Measurements from ENCODE around the gene HMX2. TPM values are rescaled to one million over a fixed set of nuclear protein-coding genes. Genes with fewer than 3 reads are reported as not detected.

HMX2 gene
- total and polyA plus RNA-seq, 2 of the 13 experiments (the other 11 are each of a cell fraction or from before 2014, with no cell fraction given): not detected

GRCh38 chr10:123194056-123194455 lies 46.1 kb downstream of the HMX2 start:
- CTCF ChIA-PET (ENCODE audit: low intra/inter-chr PET ratio, low total read pairs): no interaction called here

More at GRCh38 chr10:123194056-123194455, 46.1 kb downstream of the HMX2 start:
- no peak overlapping the region for H3K27ac ChIP-seq (ENCODE audit: extremely low read length, insufficient read depth, low read length)
- H3K9me3 ChIP-seq (ENCODE audit: low read length): no peaks in the 10 kb centered on the region
- POLR2A ChIA-PET: no interaction called here
- TF ChIP-seq FOXA1 (IDR thresholded peaks at IDR 0.05) (no peak), FOXA1 (CRISPR knock-in tag; IDR thresholded peaks at IDR 0.05) (no peak), DRAP1 (CRISPR knock-in tag; IDR thresholded peaks at IDR 0.05) (no peak), RBAK (CRISPR knock-in tag; IDR thresholded peaks at IDR 0.05) (no peak), ZNF703 (CRISPR knock-in tag; IDR thresholded peaks at IDR 0.05; ENCODE audit: borderline replicate concordance) (no peak), TCF7 (IDR thresholded peaks at IDR 0.05; ENCODE audit: low read depth) (no peak), HDAC6 (IDR thresholded peaks at IDR 0.05; ENCODE audit: low read depth, low read length) (no peak)
- TF ChIP-seq, protein P1, sequence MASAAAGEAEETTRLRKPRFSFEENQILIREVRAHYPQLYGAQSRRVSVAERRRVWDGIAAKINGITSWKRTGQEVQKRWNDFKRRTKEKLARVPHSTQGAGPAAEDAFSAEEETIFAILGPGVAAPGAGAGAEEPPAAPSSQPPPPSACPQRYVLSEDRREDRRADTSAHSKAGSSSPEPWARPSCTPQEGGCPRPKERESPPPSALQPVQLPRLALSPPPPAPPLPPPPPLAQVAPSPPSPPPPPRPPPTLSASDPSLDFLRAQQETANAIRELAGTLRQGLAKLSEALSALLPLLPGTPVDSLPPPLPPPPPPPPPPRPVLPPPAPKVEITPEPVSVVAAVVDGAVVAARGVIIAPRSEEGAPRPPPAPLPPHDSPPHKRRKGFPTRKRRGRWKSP (CRISPR knock-in tag; IDR thresholded peaks at IDR 0.05): no peak
- TF ChIP-seq, protein P2, sequence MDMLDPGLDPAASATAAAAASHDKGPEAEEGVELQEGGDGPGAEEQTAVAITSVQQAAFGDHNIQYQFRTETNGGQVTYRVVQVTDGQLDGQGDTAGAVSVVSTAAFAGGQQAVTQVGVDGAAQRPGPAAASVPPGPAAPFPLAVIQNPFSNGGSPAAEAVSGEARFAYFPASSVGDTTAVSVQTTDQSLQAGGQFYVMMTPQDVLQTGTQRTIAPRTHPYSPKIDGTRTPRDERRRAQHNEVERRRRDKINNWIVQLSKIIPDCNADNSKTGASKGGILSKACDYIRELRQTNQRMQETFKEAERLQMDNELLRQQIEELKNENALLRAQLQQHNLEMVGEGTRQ (IDR thresholded peaks at IDR 0.05; ENCODE audit: low read depth, low read length): no peak
- TF ChIP-seq, protein P2 (CRISPR knock-in tag; IDR thresholded peaks at IDR 0.05; ENCODE audit: borderline replicate concordance): no peak
- H3K36me3 ChIP-seq (replicated peaks in 1 of 2; ENCODE audit: control insufficient read depth in 1 of 2, insufficient read depth in 2 of 2, low read length in 2 of 2): no peaks in the 10 kb centered on the region
- no peak overlapping the region for H3K9ac ChIP-seq (ENCODE audit: insufficient read depth, low read depth, low read length)
- no TSS peak for BruUV-seq (replicated peaks)
- H3K4me2 ChIP-seq (ENCODE audit: low read depth, low read length): no peak overlapping the region
- H3K4me1 ChIP-seq (ENCODE audit: insufficient read depth, low read length): peaks cover 8% of the 10 kb centered on the region; the same call in 1 of the 2 replicates
- ATAC-seq: no peak
- H2AFZ ChIP-seq (ENCODE audit: low read length): no peak overlapping the region
- H3K79me2 ChIP-seq (ENCODE audit: insufficient read depth, low read length): no peaks in the 10 kb centered on the region
- no peak overlapping the region for H3K4me3 ChIP-seq (replicated peaks in 1 of 3; ENCODE audit: insufficient read depth in 1 of 3, low read depth in 2 of 3, low read length in 3 of 3)
- intact Hi-C loops (cut with micrococcal nuclease; ENCODE audit: unreplicated experiment) (no loop called here), in situ Hi-C loops (cut with HindIII; ENCODE audit: extremely low pct_ligation_motif_present, low pct_unique_long_range_greater_than_20kb) (no loop called here)
- WGBS (ENCODE audit: low lambda C conversion rate): 86% methylated on average over 9 of the region's 9 CpGs
- DNase-seq (ENCODE audit: low spot score): no peak
- H3K27me3 ChIP-seq (ENCODE audit: control insufficient read depth in 1 of 2, insufficient read depth in 2 of 2, low read length in 2 of 2): no peaks in the 10 kb centered on the region; a peak in 1 of 5 replicates
- no peak for FAIRE-seq
- H4K20me1 ChIP-seq (ENCODE audit: insufficient read depth, low read length): no peaks in the 10 kb centered on the region

Other genes starting within 250 kb of the HMX2 start
- gene FAM24A, start 237.5 kb upstream of the HMX2 start, total RNA-seq (2016; rRNA removed; fragmentation: Illumina TruSeq; extraction: Trizol): not detected in 2 replicates
- not detected in 2 replicates for gene FAM24A, start 237.5 kb upstream of the HMX2 start, polyA plus RNA-seq (2011; rRNA removed)
- 11.8 and 13.4 TPM in 2 replicates for gene C10orf88, start 193.9 kb upstream of the HMX2 start, total RNA-seq (2016; rRNA removed; fragmentation: Illumina TruSeq; extraction: Trizol)
- 4.2 and 4.6 TPM in 2 replicates for gene C10orf88, start 193.9 kb upstream of the HMX2 start, polyA plus RNA-seq (2011; rRNA removed)
- gene PSTK, start 167.7 kb upstream of the HMX2 start, total RNA-seq (2016; rRNA removed; fragmentation: Illumina TruSeq; extraction: Trizol): 9.3 and 9.8 TPM in 2 replicates
- gene PSTK, start 167.7 kb upstream of the HMX2 start, polyA plus RNA-seq (2011; rRNA removed): 7.5 and 8.2 TPM in 2 replicates
- 3.7 and 4.1 TPM in 2 replicates for gene IKZF5, start 139.3 kb upstream of the HMX2 start, total RNA-seq (2016; rRNA removed; fragmentation: Illumina TruSeq; extraction: Trizol)
- 11.3 and 12.0 TPM in 2 replicates for gene IKZF5, start 139.3 kb upstream of the HMX2 start, polyA plus RNA-seq (2011; rRNA removed)
- 80.0 and 186 TPM in 2 replicates for gene ACADSB, start 139.1 kb upstream of the HMX2 start, total RNA-seq (2016; rRNA removed; fragmentation: Illumina TruSeq; extraction: Trizol)
- gene ACADSB, start 139.1 kb upstream of the HMX2 start, polyA plus RNA-seq (2011; rRNA removed): 76.6 and 87.6 TPM in 2 replicates
- gene HMX3, start 12.2 kb upstream of the HMX2 start, total RNA-seq (2016; rRNA removed; fragmentation: Illumina TruSeq; extraction: Trizol): not detected in 2 replicates
- gene HMX3, start 12.2 kb upstream of the HMX2 start, polyA plus RNA-seq (2011; rRNA removed): not detected in 2 replicates
- gene BUB3, start 6.3 kb downstream of the HMX2 start, total RNA-seq (2016; rRNA removed; fragmentation: Illumina TruSeq; extraction: Trizol): 174 and 230 TPM in 2 replicates
- 184 and 188 TPM in 2 replicates for gene BUB3, start 6.3 kb downstream of the HMX2 start, polyA plus RNA-seq (2011; rRNA removed)

Data from HepG2 (cell line).